ENCODE measurements around the gene GINS2. TPM values are rescaled to one million over a fixed set of nuclear protein-coding genes. Genes with fewer than 3 reads are reported as not detected.

GINS2 gene
- total and polyA plus RNA-seq, 2 experiments from 2014 or later: 40.5 to 44.4 TPM

DNA sequence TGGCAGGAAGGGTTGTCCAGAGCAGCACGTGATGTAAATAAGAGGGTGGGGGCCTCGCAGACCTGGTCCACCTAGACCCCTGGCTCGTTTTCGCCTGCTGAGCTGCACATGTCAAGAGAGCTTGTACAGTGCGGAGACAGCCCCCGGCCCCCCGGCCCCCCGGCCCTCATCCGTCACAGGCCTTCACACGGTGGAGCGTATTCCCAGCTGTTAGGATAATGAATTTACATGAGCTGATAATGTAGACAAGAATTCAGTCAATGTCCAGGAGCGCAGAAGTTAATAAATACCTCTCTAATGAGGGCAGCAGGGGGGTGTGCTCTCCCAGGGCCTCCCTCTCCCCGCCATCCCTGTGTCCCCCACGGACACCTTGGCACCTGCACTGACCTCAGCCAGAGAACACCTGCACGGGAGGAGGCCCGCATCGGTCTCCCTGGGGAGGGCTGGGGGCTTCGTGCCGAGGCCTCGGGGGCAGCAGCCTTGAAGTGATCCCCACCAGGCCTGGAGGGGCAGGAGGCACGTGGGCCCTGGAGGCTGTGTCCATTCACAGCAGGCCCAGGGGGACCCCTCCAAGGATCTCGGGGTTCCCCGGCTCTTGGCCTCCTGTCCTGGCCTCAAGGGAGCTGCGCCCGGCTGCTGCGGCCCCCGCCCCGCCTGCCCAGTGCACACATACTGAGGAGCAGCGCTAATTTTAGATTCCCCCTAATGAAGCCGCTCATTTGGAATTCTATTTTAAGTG lies 61.1 kb downstream of the GINS2 start (continued):
- TF ChIP-seq ETS1 (IDR thresholded peaks at IDR 0.05): no peak

- H3K4me3 ChIP-seq: no peak overlapping the region
- peaks cover 51% of the 10 kb centered on the region for H3K4me1 Mint-ChIP-seq
- H3K27ac ChIP-seq (ENCODE audit: low read depth): no peak overlapping the region
- peaks cover 31% of the 10 kb centered on the region for H3K36me3 Mint-ChIP-seq (ENCODE audit: low read depth)
- H3K4me2 ChIP-seq: no peak overlapping the region
- H2AFZ ChIP-seq: no peak overlapping the region
- H3K27ac Mint-ChIP-seq: no peak overlapping the region
- DNase-seq (ENCODE audit: low spot score): no peak
- H3K27me3 Mint-ChIP-seq (ENCODE audit: insufficient read depth, low read depth, poor library complexity): peaks cover 21% of the 10 kb centered on the region
- H4K20me1 ChIP-seq (replicated peaks; ENCODE audit: insufficient read depth): peaks cover 83% of the 10 kb centered on the region
- no peaks in the 10 kb centered on the region for H3K27me3 ChIP-seq (ENCODE audit: insufficient read depth)
- no peak overlapping the region for H3K4me3 Mint-ChIP-seq
- no peak for ATAC-seq
- no peaks in the 10 kb centered on the region for H3K9me2 ChIP-seq (ENCODE audit: insufficient read depth)
- H3K9me3 Mint-ChIP-seq: peaks cover 15% of the 10 kb centered on the region
- H3K36me3 ChIP-seq (ENCODE audit: insufficient read depth): no peaks in the 10 kb centered on the region
- H3K79me2 ChIP-seq (replicated peaks; ENCODE audit: insufficient read depth): peaks cover 100% of the 10 kb centered on the region
- H3K4me1 ChIP-seq (ENCODE audit: insufficient read depth): peaks cover 16% of the 10 kb centered on the region; the same call in 1 of the 2 replicates
- peaks cover 13% of the 10 kb centered on the region; the same call in 1 of the 2 replicates for H3F3A ChIP-seq (replicated peaks; ENCODE audit: low read depth)
- TF ChIP-seq CTCF (conservative IDR thresholded peaks at IDR 0.05; ENCODE audit: low read depth in 2 of 2) (no peak), EZH2 (IDR thresholded peaks at IDR 0.05; ENCODE audit: low read depth, unreplicated experiment) (no peak), POLR2AphosphoS5 (IDR thresholded peaks at IDR 0.05; ENCODE audit: low read depth) (no peak), ETS1 (IDR thresholded peaks at IDR 0.05) (no peak), JUNB (IDR thresholded peaks at IDR 0.05; ENCODE audit: unreplicated experiment) (no peak), CREB1 (CRISPR knock-in tag; IDR thresholded peaks at IDR 0.05; ENCODE audit: low read depth) (no peak), ZNF114 (CRISPR knock-in tag; IDR thresholded peaks at IDR 0.05) (no peak), NANOG (IDR thresholded peaks at IDR 0.05; ENCODE audit: borderline replicate concordance) (no peak)
- TF ChIP-seq, protein P1, sequence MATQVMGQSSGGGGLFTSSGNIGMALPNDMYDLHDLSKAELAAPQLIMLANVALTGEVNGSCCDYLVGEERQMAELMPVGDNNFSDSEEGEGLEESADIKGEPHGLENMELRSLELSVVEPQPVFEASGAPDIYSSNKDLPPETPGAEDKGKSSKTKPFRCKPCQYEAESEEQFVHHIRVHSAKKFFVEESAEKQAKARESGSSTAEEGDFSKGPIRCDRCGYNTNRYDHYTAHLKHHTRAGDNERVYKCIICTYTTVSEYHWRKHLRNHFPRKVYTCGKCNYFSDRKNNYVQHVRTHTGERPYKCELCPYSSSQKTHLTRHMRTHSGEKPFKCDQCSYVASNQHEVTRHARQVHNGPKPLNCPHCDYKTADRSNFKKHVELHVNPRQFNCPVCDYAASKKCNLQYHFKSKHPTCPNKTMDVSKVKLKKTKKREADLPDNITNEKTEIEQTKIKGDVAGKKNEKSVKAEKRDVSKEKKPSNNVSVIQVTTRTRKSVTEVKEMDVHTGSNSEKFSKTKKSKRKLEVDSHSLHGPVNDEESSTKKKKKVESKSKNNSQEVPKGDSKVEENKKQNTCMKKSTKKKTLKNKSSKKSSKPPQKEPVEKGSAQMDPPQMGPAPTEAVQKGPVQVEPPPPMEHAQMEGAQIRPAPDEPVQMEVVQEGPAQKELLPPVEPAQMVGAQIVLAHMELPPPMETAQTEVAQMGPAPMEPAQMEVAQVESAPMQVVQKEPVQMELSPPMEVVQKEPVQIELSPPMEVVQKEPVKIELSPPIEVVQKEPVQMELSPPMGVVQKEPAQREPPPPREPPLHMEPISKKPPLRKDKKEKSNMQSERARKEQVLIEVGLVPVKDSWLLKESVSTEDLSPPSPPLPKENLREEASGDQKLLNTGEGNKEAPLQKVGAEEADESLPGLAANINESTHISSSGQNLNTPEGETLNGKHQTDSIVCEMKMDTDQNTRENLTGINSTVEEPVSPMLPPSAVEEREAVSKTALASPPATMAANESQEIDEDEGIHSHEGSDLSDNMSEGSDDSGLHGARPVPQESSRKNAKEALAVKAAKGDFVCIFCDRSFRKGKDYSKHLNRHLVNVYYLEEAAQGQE (IDR thresholded peaks at IDR 0.05; ENCODE audit: unreplicated experiment): no peak
- TF ChIP-seq, protein P2, sequence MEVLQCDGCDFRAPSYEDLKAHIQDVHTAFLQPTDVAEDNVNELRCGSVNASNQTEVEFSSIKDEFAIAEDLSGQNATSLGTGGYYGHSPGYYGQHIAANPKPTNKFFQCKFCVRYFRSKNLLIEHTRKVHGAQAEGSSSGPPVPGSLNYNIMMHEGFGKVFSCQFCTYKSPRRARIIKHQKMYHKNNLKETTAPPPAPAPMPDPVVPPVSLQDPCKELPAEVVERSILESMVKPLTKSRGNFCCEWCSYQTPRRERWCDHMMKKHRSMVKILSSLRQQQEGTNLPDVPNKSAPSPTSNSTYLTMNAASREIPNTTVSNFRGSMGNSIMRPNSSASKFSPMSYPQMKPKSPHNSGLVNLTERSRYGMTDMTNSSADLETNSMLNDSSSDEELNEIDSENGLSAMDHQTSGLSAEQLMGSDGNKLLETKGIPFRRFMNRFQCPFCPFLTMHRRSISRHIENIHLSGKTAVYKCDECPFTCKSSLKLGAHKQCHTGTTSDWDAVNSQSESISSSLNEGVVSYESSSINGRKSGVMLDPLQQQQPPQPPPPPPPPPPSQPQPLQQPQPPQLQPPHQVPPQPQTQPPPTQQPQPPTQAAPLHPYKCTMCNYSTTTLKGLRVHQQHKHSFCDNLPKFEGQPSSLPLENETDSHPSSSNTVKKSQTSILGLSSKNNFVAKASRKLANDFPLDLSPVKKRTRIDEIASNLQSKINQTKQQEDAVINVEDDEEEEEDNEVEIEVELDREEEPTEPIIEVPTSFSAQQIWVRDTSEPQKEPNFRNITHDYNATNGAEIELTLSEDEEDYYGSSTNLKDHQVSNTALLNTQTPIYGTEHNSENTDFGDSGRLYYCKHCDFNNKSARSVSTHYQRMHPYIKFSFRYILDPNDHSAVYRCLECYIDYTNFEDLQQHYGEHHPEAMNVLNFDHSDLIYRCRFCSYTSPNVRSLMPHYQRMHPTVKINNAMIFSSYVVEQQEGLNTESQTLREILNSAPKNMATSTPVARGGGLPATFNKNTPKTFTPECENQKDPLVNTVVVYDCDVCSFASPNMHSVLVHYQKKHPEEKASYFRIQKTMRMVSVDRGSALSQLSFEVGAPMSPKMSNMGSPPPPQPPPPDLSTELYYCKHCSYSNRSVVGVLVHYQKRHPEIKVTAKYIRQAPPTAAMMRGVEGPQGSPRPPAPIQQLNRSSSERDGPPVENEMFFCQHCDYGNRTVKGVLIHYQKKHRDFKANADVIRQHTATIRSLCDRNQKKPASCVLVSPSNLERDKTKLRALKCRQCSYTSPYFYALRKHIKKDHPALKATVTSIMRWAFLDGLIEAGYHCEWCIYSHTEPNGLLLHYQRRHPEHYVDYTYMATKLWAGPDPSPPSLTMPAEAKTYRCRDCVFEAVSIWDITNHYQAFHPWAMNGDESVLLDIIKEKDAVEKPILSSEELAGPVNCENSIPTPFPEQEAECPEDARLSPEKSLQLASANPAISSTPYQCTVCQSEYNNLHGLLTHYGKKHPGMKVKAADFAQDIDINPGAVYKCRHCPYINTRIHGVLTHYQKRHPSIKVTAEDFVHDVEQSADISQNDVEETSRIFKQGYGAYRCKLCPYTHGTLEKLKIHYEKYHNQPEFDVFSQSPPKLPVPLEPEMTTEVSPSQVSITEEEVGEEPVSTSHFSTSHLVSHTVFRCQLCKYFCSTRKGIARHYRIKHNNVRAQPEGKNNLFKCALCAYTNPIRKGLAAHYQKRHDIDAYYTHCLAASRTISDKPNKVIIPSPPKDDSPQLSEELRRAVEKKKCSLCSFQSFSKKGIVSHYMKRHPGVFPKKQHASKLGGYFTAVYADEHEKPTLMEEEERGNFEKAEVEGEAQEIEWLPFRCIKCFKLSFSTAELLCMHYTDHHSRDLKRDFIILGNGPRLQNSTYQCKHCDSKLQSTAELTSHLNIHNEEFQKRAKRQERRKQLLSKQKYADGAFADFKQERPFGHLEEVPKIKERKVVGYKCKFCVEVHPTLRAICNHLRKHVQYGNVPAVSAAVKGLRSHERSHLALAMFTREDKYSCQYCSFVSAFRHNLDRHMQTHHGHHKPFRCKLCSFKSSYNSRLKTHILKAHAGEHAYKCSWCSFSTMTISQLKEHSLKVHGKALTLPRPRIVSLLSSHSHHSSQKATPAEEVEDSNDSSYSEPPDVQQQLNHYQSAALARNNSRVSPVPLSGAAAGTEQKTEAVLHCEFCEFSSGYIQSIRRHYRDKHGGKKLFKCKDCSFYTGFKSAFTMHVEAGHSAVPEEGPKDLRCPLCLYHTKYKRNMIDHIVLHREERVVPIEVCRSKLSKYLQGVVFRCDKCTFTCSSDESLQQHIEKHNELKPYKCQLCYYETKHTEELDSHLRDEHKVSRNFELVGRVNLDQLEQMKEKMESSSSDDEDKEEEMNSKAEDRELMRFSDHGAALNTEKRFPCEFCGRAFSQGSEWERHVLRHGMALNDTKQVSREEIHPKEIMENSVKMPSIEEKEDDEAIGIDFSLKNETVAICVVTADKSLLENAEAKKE (CRISPR knock-in tag; IDR thresholded peaks at IDR 0.05): no peak
These were observed 61.7 kb downstream of the GINS2 start for GRCh38 chr16:85627089-85627488.
